IPS DF 19.7 (cell line): ENCODE data around the gene CCDC185.

ENCODE experiments used
- DNase-seq: peaks from one replicate; pipeline ENCODE4 v3.0.0-alpha.2; 2013; ENCODE audit warnings: low read depth, low spot score

CCDC185 gene

DNA sequence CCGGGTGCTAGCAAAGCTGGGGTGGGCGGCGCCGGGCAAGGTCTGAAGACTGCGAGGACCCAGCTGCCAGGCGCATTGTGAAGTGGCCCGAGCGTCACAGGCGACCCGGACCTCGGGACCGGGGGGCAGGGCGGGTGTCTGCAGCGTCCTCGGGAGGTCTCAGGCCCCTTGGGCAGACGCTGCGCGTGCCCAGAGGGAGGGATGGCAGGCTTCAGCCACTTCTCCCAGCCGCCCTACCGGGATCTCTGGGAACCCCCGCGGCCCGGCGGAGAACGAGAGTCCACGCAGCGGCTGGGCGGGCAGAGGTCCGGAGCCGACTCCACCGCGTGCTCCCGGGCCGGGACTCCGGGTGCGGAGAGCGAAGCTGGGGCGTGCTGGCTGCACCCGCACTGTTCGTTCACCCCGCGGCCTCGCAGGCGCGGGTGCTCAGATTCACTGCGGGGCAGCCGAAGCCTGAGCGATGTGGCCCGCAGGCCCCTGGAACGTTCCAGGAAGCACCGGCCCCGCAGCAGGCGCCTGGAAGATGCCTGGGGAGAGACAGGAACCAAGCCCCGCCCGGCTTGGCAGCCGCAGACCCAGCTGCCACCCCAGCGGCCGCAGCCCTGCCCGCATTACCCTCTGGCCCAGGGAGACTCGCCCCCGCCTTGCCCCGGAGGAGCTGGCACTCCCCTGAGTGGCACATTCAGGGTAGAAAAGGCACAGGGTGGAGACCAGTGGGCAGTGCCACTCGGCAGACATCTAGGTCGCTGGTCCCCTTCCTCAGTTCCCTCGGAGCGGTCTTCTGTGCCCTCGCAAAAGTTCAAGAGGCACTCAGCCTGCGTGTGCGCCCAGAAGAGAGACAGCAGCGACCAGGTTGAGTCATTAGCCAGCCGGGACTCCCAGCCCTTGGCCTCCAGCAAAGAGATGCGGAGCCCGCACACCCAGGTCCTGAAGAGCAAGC, at the start of gene CCDC185:
Gene CCDC185 (plus strand): TSS at position 141 of the 940 bp plus-strand sequence. CDS start 61 bp downstream, at position 202.
- DNase-seq = no peak

DNA sequence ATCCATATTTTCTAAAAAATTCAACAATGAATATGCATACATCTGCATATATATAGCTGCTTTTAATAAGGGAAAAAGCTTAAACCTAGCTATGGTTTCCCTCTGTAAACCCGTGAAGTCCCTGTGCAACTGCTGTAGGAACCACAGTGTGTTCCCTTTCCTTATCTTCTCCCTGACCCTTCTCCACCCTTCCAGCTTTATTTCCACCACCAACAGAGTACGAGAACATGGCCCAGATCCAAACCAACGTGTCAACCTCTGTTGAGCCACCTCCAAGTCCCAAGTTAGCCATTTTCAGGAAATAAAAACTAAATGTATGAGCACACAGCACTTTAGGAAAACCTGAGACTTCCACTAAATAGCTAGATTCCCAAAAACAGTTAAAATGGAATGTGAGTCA, 49.5 kb upstream of the CCDC185 start:
- no peak for DNase-seq

GRCh38 chr1:223344491-223344890, 48.7 kb upstream of the CCDC185 start:
- DNase-seq = no peak

DNA sequence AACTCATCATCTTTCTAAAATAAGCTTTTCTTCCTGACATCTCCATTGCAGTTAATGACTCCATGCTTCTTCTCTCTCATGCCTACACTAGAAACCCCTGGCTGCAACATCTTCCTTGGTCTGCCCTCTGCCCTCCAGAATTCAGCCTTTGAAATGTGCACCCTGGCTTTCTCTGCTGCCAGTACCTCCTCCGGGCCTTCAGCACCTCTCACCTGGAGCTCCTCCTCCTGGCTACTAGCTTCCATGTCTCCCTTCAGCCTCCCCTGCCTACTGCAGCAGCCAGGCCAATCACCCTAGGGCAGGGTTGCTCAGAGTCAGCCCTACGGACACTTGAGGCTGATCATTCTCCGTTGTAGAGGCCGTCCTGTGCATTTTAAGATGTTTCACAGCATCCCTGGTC, 47.5 kb upstream of the CCDC185 start:
- no peak for DNase-seq

DNA sequence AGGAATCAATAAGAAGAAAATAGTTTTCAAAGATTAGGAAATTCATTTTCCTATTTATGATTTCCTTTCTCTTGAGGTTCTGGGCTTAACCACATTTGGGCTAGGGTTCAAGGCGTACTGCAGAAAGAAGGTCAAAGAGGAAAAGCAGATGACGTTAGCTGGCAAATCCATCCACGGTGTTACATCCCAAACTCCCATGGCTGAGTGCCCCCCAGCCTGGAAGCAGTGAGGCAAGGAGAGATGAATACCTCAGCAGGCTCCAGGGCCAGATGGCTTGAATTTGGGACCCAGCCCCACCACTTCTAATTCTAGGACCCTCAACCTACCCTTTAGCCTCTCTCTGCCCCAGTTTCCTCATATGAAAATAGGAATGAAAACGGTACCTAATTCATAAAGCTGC, 46.9 kb upstream of the CCDC185 start:
- no peak for DNase-seq

DNA sequence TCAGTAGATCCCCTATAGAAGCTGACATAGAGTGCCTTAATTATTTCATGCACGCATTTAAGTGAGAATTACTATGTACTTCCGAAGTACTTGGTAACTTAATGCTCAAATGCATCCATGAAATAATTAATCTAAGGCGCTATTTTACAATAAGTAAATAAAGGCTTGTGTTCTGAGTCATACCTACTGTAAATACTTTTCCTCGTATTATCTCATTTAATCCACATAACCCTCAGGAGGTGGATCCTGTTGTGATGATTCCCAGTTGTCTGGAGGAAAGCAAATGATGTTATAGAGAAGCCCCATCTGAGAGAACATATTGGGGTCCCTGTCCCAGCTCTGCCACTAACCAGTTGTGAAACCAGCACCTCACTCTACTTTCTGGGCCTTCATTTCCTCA, 45.6 kb upstream of the CCDC185 start:
- no peak for DNase-seq

DNA sequence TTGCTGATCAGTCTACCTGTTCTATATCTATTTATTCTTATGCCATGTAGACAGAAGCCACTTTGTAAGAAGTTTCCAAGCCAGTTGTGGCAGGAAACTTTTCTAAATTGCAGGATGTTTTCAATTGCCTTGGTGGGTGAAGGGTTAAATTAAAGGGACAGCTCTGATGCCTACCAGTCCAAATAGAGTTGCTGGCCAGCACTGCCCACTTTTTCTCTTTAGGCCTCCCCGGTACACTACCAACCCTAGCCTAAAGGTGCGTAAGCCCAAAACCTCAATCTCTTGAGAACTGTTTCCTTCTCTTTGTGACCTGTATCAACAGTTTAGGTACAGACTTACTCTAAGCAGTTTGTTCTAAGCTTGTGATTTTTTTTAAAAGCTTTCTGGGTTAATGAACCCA, 44.8 kb upstream of the CCDC185 start:
- no peak for DNase-seq

GRCh38 chr1:223349241-223349640, 44.0 kb upstream of the CCDC185 start:
- no peak for DNase-seq

GRCh38 chr1:223350361-223350908, 42.8 kb upstream of the CCDC185 start:
- no peak for DNase-seq

GRCh38 chr1:223352944-223353343, 40.3 kb upstream of the CCDC185 start:
- DNase-seq = no peak

DNA sequence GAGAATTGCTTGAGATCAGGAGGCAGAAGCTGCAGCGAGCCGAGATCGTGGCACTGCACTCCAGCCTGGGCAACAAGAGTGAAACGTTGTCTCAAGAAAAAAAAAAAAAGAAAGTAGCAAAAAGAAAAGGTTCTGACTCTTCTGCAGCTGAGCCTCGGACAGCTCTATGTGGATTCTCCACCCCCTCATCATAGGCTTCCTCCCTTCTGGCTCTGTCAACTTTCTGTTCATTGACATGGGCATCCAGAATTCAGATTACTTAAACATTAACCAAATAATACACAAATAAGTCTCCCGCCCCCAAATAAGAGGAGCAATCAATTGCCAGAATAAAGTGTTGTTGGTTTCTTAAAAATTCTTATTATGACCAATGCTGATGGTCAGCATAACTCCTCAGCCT, 39.3 kb upstream of the CCDC185 start:
- no peak for DNase-seq

- DNase-seq = no peak
These were observed 37.5 kb upstream of the CCDC185 start for GRCh38 chr1:223355699-223356098.

- no peak for DNase-seq
These were observed 34.4 kb upstream of the CCDC185 start for GRCh38 chr1:223358826-223359225.

GRCh38 chr1:223363057-223363855, 30.0 kb upstream of the CCDC185 start:
- DNase-seq = no peak

DNA sequence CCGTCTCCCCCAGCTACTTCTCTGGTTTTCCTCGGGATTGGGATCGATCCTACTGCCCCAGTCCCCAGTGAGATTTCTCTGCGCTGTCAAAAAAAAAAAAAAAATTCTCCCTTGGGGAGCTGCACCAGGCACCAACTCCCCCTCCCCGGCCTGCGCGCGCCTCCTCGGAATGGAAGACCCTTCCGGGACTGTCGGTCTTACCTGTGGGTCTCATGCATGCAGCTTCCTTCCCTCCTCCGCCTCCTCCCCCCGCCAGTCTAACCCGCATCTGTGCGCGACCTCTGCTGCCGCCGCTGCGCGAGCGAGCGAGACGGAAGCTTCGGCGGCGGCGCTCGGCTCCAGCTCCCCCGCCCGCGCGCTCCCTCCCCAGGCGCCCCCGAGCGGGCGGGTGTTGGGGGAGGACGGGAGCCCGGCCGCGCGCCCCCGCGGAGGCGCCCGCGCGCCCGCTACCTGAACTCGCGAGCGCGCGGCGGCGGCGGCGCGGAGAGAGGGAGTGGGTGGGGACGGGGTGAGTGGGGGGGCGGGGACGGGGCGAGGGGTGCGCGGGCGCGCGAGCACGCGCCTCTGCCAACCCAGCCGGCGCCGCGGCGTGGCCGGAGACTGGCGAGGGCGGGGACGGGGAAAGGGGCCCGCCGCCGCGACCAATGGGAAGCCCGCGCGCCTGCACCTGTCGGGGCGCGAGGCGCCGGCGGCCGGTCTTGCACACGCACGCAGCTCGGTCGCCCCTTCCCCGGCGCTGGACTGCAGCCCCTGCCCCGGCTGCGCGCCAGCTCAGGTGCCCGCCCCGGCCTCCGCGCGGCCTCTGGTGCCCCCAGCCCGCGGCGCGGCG, 29.1 kb upstream of the CCDC185 start, which contains the start of gene SUSD4:
Gene SUSD4 (minus strand): TSS at position 321 of the 829 bp plus-strand sequence. CDS start 751 bp downstream, outside the sequence.
- DNase-seq = no peak

DNA sequence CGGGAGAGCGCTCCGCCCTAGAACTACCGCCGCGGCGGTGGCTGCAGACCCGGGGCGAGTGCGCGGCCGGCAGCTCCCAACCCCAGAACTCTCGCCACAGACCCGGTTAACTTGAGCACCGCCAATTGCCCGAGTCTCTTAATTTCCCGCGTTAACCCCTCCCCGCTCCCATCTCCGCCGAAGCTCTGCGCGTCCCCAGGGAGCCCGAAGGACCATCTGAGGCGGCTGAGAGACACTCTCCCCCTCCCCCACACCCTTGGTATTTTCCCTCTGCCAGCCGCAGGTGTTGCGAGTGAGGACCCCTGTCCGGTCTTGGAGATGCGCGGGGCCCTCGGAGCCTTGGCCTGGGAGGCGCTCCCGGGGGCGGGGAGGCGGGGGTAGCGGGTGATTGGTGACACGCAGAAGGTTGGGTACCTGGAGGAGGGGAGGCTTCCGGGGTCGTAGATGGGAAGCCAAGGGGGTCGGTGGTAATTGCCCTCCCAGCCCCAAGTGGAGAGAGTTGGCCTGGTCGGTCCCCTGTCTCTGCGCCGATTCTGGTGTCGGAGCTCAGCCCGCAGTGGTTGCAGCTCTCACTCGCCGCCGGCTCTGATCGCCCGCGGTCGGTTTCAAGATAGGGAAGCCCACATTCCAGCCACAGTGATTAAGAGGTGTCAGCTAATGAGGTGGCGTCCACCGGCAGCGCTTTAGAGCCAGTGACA, 28.4 kb upstream of the CCDC185 start:
- DNase-seq = no peak

GRCh38 chr1:223374064-223374610, 19.1 kb upstream of the CCDC185 start:
- no peak for DNase-seq

- DNase-seq = no peak
These were observed 14.5 kb upstream of the CCDC185 start for GRCh38 chr1:223378754-223379153.

DNA sequence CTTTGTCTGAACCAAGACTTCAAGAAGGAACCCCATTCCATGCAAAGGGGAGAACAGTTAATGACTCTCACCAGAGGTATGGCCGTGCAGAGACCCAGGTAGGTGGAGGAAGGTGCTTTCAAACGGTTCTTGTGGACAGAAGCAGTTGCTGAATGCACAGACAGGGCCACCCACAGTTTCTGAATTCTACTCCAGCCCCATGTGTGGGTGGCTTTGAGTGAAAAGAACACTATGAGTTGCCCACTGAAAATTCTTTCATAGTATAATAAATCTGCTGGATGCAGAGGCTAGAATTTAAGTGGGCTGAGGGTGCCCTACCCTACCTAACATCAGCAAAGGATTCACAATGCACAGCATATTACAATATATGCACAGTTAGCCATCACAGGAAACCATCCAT, 7.2 kb upstream of the CCDC185 start:
- no peak for DNase-seq

GRCh38 chr1:223390618-223391017, 2.6 kb upstream of the CCDC185 start:
- DNase-seq = no peak
